ENCODE data around the gene AIRE.

Gene AIRE

DNA sequence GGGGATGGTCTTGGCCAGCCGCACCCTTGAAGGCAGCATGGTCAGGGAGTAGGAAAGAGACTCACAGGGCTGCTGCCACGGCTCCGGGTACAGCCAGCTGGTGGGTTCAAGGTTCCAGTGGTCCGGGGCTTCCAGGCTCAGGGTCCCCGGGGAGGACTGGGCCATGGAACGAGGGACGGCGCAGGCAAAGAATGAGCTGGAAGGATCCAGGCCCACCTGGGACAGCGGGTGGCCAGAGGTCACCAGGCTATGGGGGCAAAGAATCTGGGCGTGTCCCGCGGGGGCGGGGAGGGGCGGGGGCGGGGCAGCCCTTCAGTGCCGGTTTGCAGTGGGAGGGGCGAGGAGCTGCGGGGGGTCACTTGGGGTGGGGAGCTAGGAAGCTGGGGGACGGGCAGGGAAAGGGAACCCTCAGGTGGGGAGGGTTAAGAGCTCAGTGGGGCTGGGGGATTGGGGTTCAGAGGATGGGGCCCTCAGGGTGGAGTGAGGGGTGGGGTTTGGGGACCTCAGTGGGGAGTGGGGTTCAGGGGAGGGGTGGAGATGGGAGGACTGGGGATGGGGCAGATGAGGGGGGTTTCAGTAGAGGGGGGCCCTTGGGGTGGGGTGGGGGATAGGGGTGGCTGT, 23.9 kb upstream of the AIRE start, which contains the start of gene DNMT3L:
Gene DNMT3L (minus strand): TSS at position 223 of the 621 bp plus-strand sequence. CDS start 638 bp downstream, outside the sequence.
- TF ChIP-seq, protein P1, sequence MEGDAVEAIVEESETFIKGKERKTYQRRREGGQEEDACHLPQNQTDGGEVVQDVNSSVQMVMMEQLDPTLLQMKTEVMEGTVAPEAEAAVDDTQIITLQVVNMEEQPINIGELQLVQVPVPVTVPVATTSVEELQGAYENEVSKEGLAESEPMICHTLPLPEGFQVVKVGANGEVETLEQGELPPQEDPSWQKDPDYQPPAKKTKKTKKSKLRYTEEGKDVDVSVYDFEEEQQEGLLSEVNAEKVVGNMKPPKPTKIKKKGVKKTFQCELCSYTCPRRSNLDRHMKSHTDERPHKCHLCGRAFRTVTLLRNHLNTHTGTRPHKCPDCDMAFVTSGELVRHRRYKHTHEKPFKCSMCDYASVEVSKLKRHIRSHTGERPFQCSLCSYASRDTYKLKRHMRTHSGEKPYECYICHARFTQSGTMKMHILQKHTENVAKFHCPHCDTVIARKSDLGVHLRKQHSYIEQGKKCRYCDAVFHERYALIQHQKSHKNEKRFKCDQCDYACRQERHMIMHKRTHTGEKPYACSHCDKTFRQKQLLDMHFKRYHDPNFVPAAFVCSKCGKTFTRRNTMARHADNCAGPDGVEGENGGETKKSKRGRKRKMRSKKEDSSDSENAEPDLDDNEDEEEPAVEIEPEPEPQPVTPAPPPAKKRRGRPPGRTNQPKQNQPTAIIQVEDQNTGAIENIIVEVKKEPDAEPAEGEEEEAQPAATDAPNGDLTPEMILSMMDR (IDR thresholded peaks at IDR 0.05; ENCODE audit: low read depth, low read length) = no peak
- Histone ChIP-seq H3K4me1 (no peaks in the 10 kb centered on the region), H3K27me3 (no peaks in the 10 kb centered on the region), H3K4me3 (ENCODE audit: low read depth, low read length) (no peak within 1 kb of the TSS), H3K9me3 (no peaks in the 10 kb centered on the region), H3K36me3 (no peaks in the 10 kb centered on the region)
- no peak for DNase-seq

DNA sequence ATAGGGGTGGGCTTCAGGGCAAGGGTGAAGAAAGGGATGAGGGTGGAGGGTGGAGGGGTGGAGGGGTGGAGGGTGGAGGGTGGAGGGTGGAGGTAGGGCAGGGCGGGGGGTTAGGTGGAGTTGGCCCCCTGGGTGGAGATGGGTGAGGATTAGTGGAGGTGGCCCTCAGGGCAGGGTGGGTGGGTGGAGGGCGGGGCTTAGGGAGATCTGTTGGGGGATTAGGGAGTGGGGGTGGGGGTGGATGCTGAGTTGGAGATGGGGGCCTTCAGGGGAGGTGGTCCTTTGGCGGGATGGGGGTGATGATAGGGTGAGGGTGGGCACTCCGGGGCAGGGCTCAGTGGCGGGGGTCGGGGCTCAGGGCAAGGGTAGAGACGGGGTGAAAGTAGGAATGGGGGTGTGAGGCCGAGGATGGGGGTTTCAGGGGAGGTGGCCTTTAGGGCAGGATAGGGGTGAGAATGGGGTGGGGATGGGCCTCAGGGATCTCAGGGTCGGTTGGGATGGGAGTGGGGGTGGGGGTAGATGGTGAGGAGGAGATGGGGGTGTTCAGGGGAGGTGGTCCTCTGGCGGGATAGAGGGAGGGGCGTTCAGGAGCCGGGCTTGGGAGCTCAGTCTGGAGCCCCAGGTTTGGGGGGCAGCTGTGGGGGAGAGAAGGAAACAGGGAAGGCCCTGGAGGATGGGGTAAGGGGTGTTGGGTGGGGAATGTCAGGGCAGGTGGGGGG, 23.2 kb upstream of the AIRE start:
- TF ChIP-seq, protein P1 (IDR thresholded peaks at IDR 0.05; ENCODE audit: low read depth, low read length) = no peak
- DNase-seq = no peak
- H3K36me3 ChIP-seq = no peaks in the 10 kb centered on the region
- H3K27me3 ChIP-seq = no peaks in the 10 kb centered on the region
- H3K4me1 ChIP-seq = no peaks in the 10 kb centered on the region
- H3K4me3 ChIP-seq (ENCODE audit: low read depth, low read length) = no peak overlapping the region
- H3K9me3 ChIP-seq = no peaks in the 10 kb centered on the region

- no peaks in the 10 kb centered on the region for H3K4me1 ChIP-seq
- TF ChIP-seq, protein P1 (IDR thresholded peaks at IDR 0.05; ENCODE audit: low read depth, low read length) = no peak
- H3K27me3 ChIP-seq = no peaks in the 10 kb centered on the region
- H3K4me3 ChIP-seq (ENCODE audit: low read depth, low read length) = no peak overlapping the region
- H3K9me3 ChIP-seq = no peaks in the 10 kb centered on the region
- H3K36me3 ChIP-seq = no peaks in the 10 kb centered on the region
- no peak for DNase-seq
Measured at GRCh38 chr21:44263221-44263760, 22.4 kb upstream of the AIRE start.

DNA sequence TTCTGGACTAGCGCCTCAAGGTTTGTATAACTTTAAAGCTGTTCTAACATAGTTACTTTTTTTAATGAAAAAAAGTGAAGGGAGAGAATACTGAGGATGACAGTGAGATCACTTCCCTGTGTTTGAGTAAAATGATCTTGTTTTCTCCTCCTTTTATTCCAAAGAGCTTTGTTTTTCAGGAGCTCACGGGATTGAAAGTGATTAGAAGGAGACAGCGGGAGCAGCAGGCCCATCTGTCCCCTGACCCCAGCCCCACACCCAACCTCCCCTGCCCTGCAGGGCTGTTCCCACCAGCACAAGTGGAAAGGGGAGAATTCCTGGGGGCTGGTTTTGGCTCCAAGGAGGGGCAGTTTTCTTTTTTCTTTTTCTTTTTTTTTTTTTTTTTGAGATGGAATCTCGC, 21.9 kb upstream of the AIRE start:
- no peaks in the 10 kb centered on the region for H3K9me3 ChIP-seq
- DNase-seq = no peak
- H3K4me1 ChIP-seq = no peaks in the 10 kb centered on the region
- H3K27me3 ChIP-seq = no peaks in the 10 kb centered on the region
- TF ChIP-seq, protein P1 (IDR thresholded peaks at IDR 0.05; ENCODE audit: low read depth, low read length) = no peak
- no peaks in the 10 kb centered on the region for H3K36me3 ChIP-seq
- H3K4me3 ChIP-seq (ENCODE audit: low read depth, low read length) = no peak overlapping the region

GRCh38 chr21:44265734-44266270, 19.9 kb upstream of the AIRE start:
- no peaks in the 10 kb centered on the region for H3K27me3 ChIP-seq
- TF ChIP-seq, protein P1 (IDR thresholded peaks at IDR 0.05; ENCODE audit: low read depth, low read length) = no peak
- no peaks in the 10 kb centered on the region for H3K36me3 ChIP-seq
- H3K4me1 ChIP-seq = no peaks in the 10 kb centered on the region
- DNase-seq = no peak
- H3K9me3 ChIP-seq = no peaks in the 10 kb centered on the region
- no peak overlapping the region for H3K4me3 ChIP-seq (ENCODE audit: low read depth, low read length)

Measured in BE2C (cell line).